ENCODE measurements around the gene WDFY4.

The WDFY4 gene

DNA sequence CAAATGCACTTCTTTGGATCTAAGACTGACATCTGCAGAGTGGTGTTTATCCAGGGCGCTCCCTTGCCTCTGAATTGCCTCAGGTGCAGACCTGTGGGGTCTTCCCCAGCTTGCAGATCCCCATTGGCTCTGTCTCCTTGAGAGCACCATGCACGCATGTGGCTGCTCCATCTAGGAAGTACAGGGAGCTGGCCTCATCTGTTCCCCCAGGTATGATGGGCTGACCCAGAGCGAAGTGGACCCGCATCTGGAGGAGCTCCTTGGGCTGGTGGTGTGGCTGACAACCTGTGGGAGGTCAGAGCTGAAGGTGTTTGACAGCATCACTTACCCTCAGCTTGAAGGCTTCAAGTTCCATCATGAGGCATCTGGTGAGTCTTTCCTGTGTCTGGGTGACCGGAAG is 44.5 kb downstream of the WDFY4 start:
- no peak for TF ChIP-seq ZNF274 (IDR thresholded peaks at IDR 0.05; ENCODE audit: low read depth, low read length)
- no peak overlapping the region for H3K4me3 ChIP-seq (ENCODE audit: low read length)

DNA sequence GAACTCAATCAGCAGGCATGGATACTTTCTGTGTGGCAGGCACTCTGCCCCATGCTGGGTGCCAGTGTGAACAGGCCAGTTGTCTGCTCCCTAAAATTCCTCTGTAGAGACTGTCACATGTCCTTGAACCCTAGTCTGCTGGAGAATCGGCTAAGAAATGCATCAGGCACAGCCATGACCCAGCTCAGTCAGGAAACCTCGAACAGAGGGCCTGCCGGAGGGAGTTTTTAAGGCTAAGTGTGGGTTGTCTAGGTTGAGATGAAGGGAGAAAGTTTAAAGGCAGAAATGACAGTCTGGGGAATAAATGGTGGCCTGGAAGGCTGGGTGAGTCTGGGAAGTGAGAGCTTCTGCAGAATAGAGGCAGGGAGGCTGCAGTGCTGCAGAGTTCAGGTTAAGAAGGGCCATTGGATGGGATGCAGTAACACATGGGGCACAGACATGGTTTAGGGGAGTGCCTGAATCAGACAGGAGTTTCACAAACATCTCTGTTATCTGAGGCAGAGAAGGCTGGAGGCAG is 45.3 kb downstream of the WDFY4 start:
- TF ChIP-seq ZNF274 (IDR thresholded peaks at IDR 0.05; ENCODE audit: low read depth, low read length) = no peak
- no peak overlapping the region for H3K4me3 ChIP-seq (ENCODE audit: low read length)

DNA sequence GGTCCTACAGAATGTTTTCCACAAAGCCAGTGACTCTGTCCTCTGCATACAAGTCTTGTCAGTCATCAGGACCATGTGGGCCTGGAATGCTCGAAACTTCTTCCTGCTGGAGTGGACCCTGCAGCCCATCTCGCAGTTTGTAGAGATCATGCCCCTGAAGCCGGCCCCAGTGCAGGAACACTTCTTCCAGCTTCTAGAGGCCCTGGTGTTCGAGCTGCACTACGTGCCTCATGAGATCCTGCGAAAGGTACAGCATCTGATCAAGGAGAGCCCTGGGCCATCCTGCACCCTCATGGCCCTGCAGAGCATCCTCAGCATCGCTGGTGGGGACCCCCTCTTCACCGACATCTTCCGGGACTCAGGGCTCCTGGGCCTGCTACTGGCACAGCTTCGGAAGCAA is 46.5 kb downstream of the WDFY4 start:
- no peak overlapping the region for H3K4me3 ChIP-seq (ENCODE audit: low read length)
- TF ChIP-seq ZNF274 (IDR thresholded peaks at IDR 0.05; ENCODE audit: low read depth, low read length) = no peak

DNA sequence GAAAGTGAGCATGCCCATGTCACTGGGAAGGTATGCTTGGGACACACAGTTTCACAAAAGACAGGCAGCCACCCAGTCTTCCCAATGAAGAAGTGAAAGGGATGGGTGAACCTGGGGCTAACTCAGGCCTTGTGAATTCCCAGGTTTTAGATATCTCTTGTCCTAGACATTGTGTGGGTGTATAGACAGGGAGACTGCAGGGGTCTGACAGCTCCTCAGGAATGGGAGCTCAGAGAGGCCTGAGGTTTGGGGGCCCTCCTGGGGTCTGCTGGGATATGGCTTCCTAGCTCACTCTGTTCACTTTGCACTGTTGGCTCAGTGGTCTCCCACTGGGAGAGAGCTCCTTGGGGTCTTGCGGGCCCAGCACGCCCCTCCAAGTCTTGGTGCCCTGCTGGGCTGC is 47.0 kb downstream of the WDFY4 start:
- no peak overlapping the region for H3K4me3 ChIP-seq (ENCODE audit: low read length)
- TF ChIP-seq ZNF274 (IDR thresholded peaks at IDR 0.05; ENCODE audit: low read depth, low read length) = no peak

DNA sequence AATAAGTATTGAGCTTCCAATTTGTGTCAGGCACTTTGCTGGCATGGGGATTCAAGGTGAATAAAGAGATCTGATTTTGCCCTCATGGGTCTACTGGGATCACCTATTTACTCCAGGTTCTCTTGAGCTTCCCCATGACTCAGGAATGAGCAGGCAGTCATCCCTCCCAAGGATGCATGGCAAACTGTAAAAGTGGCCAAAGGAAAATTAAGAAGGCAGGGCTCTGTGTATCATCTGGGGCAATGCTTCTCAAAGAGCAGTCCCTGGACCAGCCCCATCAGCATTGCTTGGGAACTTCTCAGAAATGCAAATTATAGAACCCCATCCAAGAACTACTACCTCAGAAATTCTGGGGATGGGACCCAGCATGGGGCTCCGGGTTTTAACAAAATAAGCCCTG is 48.7 kb downstream of the WDFY4 start:
- H3K4me3 ChIP-seq (ENCODE audit: low read length) = no peak overlapping the region
- TF ChIP-seq ZNF274 (IDR thresholded peaks at IDR 0.05; ENCODE audit: low read depth, low read length) = no peak

DNA sequence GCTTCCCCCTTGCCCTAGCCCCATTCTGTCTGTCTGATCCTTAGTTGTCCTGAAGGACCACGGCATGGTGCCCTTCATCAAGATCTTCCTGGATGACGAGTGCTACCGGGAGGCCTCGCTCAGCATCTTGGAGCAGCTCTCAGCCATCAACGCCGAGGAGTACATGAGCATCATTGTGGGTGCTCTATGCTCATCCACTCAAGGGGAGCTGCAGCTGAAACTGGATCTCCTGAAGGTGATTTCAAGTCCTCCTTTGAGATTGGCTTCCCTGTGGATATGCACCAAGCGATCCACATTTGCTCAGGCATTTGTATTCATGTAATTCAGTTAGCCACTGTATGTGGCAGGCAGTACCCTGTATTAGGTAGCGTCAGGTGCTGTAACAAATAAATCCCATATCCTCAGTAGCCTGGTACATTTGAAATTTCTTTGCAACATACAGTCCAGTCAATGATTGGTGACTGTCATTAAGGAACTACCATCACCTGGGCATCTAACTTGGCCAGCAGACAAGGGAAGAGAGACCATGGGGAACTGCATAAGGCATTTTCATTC is 51.2 kb downstream of the WDFY4 start:
- H3K4me3 ChIP-seq (ENCODE audit: low read length) = no peak overlapping the region
- no peak for TF ChIP-seq ZNF274 (IDR thresholded peaks at IDR 0.05; ENCODE audit: low read depth, low read length)

DNA sequence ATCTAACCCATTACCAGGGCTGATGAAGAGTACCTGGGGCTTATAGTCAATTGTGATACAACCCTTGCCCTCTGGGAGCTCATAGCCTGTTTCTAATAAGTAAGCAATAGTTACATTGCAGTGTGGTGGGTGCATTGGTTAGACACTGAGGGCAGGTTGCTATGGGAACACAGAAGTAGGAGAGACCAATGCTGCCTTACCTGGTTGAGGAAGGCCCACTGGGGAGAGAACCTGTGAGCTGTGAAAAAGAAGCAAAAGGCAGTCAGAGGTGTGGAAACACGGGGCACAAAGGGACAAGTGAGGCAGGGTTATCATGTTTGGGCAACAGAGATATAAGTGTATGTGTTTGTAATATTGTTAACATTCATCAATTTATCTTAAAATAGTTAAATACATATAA is 51.9 kb downstream of the WDFY4 start:
- H3K4me3 ChIP-seq (ENCODE audit: low read length) = no peak overlapping the region
- no peak for TF ChIP-seq ZNF274 (IDR thresholded peaks at IDR 0.05; ENCODE audit: low read depth, low read length)

DNA sequence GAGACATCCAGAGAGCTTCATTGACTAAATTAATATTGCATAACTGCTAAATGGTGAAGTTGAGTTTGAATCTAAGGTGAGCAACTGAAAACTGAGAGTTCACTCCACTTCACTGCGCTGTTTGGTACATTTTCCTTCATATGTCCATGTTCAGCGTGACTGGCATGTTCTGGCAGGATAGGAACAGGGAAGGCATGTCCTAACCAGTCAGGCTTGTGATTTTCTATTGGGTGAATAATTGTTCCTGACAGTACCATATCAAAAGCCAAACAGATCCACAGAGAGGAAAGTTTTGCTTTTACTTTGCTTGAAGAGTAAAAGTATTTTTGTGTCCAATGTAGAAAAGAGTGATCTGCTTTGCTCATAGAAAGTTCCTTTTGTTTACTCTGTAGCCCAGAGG is 53.2 kb downstream of the WDFY4 start:
- no peak for TF ChIP-seq ZNF274 (IDR thresholded peaks at IDR 0.05; ENCODE audit: low read depth, low read length)
- H3K4me3 ChIP-seq (ENCODE audit: low read length) = no peak overlapping the region

DNA sequence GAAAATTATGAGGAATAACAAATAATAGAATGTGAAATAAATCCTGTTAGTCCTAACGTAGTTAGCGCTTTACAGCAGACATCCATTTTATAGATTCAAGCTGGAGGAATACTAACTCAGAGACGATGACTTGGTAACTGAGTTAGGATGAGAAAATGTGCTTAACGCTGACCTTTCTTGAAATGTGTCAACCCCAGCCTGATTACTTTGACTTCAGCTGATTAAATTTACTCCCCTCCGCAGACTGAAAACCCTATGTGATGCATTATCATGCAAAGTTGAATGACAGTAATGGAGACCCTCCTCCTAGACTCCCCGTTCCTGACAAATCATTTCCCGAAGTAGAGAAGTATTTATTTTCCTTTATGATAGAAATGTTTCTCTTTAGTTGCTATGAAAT is 54.5 kb downstream of the WDFY4 start:
- no peak for TF ChIP-seq ZNF274 (IDR thresholded peaks at IDR 0.05; ENCODE audit: low read depth, low read length)
- no peak overlapping the region for H3K4me3 ChIP-seq (ENCODE audit: low read length)

DNA sequence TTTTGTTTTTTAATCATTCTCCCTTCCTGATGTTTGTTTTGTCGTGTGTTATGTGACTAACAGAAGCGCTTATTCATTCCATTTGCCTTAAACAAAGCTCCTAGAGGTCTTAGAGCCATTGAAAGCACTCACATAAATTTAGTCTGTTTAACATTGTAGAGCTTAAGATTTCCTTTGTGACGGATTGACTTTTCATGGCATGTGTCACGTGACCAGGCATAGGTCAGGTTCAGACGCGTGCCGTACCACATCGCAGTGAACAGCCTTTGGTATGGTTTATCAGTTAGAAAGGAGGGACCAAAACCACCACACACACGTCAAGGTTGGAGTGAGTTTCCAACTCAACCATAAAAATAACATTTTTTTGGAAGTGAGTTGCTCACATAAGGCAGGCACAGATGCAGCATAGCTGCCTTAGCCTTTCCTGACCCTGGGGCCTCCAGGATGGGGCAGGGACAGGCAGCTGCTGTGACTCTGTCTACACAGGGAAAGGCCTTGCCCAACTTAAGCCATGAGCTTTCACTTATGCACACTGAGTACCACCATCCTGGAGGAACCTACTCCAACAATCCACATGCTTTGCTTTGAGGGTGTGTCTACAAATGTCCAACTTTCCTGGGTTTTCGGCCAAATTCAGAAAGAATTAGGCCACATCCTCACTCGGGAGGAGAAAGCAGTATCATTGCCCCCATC is 55.5 kb downstream of the WDFY4 start:
- no peak for TF ChIP-seq ZNF274 (IDR thresholded peaks at IDR 0.05; ENCODE audit: low read depth, low read length)

DNA sequence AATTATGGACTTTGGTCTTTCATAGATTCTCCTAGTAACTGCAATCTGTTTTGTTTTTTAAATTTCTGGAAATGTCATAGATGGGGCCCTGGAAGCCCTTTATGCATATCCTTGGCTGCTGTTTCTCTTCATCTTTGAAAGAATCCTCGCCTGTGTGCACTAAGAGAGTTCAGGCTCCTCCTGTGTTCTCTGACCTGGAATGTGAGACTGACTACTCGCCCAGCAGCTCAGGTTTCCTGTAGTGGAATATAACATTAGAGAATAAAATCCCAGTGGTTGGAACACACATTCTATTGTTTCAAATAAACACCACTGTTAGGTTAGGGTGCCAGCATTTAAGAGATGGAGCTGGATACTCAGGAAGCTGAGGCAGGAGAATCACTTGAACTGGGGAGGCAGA is 56.3 kb downstream of the WDFY4 start:
- H3K4me3 ChIP-seq (ENCODE audit: low read length) = no peak overlapping the region
- no peak for TF ChIP-seq ZNF274 (IDR thresholded peaks at IDR 0.05; ENCODE audit: low read depth, low read length)

More for the DNA sequence above, 55.5 kb downstream of the WDFY4 start:
- no peak overlapping the region for H3K4me3 ChIP-seq (ENCODE audit: low read length)

DNA sequence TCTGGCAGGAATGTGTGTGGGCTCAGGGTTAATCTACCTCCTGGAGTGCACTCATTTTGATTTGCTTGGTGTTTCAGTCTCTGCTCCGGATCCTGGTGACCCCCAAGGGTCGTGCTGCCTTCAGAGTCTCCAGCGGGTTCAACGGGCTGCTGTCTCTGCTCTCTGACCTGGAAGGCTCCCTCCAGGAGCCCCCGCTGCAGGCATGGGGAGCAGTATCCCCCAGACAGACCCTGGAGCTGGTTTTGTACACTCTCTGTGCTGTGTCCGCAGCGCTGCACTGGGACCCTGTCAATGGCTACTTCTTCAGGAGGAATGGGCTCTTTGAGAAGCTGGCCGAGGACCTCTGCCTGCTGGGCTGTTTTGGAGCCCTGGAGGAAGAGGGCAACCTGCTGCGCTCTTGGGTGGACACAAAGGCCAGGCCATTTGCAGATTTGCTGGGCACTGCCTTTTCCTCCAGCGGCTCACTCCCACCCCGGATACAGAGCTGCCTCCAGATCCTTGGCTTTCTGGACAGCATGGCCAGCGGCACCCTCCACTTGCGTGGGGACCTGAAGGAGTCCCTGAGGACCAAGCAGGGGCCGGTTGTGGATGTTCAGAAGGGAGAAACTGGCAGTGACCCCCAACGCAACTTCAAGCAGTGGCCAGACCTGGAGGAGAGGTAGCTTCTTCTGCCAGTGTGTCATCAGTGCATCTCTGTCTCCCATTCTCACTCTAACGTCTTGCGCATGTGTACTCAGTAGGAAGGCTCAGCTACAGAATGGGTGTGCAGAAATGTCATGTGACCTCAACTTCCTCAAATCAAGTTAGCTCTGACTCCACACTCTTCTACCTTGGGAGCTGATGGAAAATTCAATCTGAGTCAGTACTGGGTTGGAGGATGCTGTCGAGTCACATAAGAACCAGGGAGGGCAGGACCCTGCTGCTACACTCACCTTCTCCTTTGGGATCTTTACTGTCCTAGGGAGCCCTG is 58.5 kb downstream of the WDFY4 start:
- no peak for TF ChIP-seq ZNF274 (IDR thresholded peaks at IDR 0.05; ENCODE audit: low read depth, low read length)
- no peak overlapping the region for H3K4me3 ChIP-seq (ENCODE audit: low read length)

DNA sequence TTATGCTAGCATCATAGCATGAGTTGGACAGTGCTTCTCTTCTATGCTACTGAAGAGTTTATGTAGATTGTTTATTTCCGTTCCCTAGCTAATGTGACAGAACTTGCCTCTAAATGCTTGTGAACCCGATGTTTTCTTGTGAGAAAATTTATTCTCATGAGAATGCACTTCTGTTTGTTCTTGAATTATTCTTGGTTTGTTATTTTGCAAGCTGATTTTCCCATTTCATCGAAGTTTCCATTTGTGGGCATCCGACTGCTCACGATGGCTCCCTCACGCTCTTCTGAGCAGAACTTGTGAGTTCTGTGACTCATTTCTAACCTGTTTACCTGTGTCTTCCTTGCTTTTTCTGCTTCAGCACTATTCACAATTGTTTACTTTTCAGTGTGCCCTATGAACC is 59.9 kb downstream of the WDFY4 start:
- no peak overlapping the region for H3K4me3 ChIP-seq (ENCODE audit: low read length)
- no peak for TF ChIP-seq ZNF274 (IDR thresholded peaks at IDR 0.05; ENCODE audit: low read depth, low read length)

DNA sequence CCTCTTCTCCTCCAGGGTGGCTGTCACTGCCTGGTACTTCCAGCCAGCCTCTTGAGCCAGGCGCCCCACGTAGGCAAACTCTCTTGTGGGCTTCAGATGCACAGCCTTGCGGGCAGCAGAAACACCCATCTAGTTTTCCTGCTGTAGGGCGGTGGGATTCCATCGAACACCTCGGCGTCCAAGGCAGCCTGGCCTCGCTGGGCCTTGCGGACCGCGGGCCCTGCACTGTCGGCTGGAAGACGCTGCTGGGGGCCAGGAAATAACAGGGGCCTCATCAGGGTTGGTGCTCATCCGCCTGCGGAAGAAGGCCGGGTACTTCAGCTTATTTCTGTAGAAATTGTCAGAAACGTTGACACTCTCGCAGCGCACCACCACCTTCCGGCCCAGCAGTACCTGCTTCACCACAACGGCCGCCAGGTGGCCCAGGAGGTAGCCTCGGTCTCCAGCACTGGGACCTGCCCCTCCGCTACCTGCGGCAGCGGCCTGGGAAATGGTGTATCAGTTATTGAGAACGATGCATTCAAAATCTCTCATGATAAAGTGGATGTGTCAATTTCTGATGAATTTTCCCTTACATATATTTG is 61.1 kb downstream of the WDFY4 start:
- no peak for TF ChIP-seq ZNF274 (IDR thresholded peaks at IDR 0.05; ENCODE audit: low read depth, low read length)
- no peak overlapping the region for H3K4me3 ChIP-seq (ENCODE audit: low read length)

All from GM08714 (cell line).